Parathyroid adenoma (tissue), 2 donors: Measurements from ENCODE around the gene ALDH3A2.

Source experiments
- H2AFZ ChIP-seq: fragments of 300-600 bp; sonication (generic); one replicate; pipeline ENCODE4 v1.7.0; 2017; ENCODE audit warnings: antibody characterized with exemption, mild to moderate bottlenecking
- H3K27ac ChIP-seq: fragments of 300-600 bp; sonication (generic); one replicate; pipeline ENCODE4 v1.7.0; 2017
- H3K27me3 ChIP-seq: fragments of 300-600 bp; sonication (generic); one replicate; pipeline ENCODE4 v1.7.0; 2017; ENCODE audit warnings: low read length; ENCODE audit not compliant: control insufficient read depth, insufficient read depth
- H3K36me3 ChIP-seq: fragments of 300-600 bp; sonication (generic); one replicate; pipeline ENCODE4 v1.7.0; 2017; ENCODE audit warnings: low read length; ENCODE audit not compliant: control insufficient read depth, insufficient read depth
- H3K4me1 ChIP-seq: fragments of 300-600 bp; sonication (generic); one replicate; pipeline ENCODE4 v1.7.0; 2017; ENCODE audit warnings: control low read depth
- H3K4me2 ChIP-seq: fragments of 300-600 bp; sonication (generic); one replicate; pipeline ENCODE4 v1.7.0; 2017; ENCODE audit warnings: low read length
- H3K4me3 ChIP-seq: fragments of 300-600 bp; sonication (generic); one replicate; pipeline ENCODE4 v1.7.0; 2017; ENCODE audit warnings: low read depth, low read length
- H3K79me2 ChIP-seq: fragments of 300-600 bp; sonication (generic); one replicate; pipeline ENCODE4 v1.7.0; 2017; ENCODE audit warnings: control low read depth
- H3K9ac ChIP-seq: fragments of 300-600 bp; sonication (generic); one replicate; pipeline ENCODE4 v1.7.0; 2017; ENCODE audit warnings: mild to moderate bottlenecking
- H3K9me3 ChIP-seq: fragments of 300-600 bp; sonication (generic); one replicate; pipeline ENCODE4 v1.7.0; 2017; ENCODE audit warnings: low read length; ENCODE audit not compliant: control insufficient read depth
- TF ChIP-seq, protein P1 (sequence below): fragments of 300-600 bp; sonication (generic); IDR thresholded peaks from one replicate; pipeline ENCODE4 v1.7.0; 2017; ENCODE audit warnings: antibody characterized with exemption, mild to moderate bottlenecking
- donor health status: primary hyperparathyroidism.

ALDH3A2 gene

GRCh38 chr17:19649274-19649541 is 657 bp downstream of the ALDH3A2 start:
- Histone ChIP-seq H3K36me3 (no peaks in the 10 kb centered on the region), H3K4me2 (peak overlapping the region; percentile 85), H2AFZ (peak overlapping the region; percentile 94), H3K9ac (no peak overlapping the region), H3K4me3 (peak overlapping the region; percentile 59), H3K27me3 (no peaks in the 10 kb centered on the region), H3K4me1 (peaks cover 10% of the 10 kb centered on the region), H3K9me3 (no peaks in the 10 kb centered on the region), H3K27ac (peak overlapping the region; percentile 97), H3K79me2 (peaks cover 17% of the 10 kb centered on the region)
- TF ChIP-seq, protein P1, sequence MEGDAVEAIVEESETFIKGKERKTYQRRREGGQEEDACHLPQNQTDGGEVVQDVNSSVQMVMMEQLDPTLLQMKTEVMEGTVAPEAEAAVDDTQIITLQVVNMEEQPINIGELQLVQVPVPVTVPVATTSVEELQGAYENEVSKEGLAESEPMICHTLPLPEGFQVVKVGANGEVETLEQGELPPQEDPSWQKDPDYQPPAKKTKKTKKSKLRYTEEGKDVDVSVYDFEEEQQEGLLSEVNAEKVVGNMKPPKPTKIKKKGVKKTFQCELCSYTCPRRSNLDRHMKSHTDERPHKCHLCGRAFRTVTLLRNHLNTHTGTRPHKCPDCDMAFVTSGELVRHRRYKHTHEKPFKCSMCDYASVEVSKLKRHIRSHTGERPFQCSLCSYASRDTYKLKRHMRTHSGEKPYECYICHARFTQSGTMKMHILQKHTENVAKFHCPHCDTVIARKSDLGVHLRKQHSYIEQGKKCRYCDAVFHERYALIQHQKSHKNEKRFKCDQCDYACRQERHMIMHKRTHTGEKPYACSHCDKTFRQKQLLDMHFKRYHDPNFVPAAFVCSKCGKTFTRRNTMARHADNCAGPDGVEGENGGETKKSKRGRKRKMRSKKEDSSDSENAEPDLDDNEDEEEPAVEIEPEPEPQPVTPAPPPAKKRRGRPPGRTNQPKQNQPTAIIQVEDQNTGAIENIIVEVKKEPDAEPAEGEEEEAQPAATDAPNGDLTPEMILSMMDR = no peak

DNA sequence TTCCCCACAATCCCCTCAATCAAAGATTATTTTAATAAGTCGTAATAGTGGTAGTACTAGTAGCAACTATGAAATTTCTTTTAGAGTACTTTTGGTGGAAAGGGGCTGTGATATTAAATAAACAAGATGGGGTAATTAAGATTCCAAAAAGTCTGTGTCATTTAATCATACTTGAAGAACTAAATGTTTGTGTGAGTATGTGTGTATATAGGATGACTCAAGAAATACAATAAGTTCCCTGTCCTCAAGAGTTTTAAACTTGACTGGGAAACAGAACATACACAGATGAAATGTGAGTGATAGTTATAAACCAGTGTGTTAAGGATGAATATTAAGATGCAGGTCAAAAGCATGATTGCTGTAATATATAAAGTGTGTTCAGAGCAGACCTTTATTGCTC is 2.3 kb downstream of the ALDH3A2 start:
- TF ChIP-seq, protein P1 = no peak
- H3K79me2 ChIP-seq = peaks cover 25% of the 10 kb centered on the region
- H3K9me3 ChIP-seq = no peaks in the 10 kb centered on the region
- no peaks in the 10 kb centered on the region for H3K36me3 ChIP-seq
- H3K4me2 ChIP-seq = no peak overlapping the region
- H3K4me3 ChIP-seq = no peak overlapping the region
- H2AFZ ChIP-seq = no peak overlapping the region
- no peak overlapping the region for H3K9ac ChIP-seq
- no peaks in the 10 kb centered on the region for H3K27me3 ChIP-seq
- peaks cover 6% of the 10 kb centered on the region for H3K4me1 ChIP-seq
- H3K27ac ChIP-seq = no peak overlapping the region

- no peaks in the 10 kb centered on the region for H3K27me3 ChIP-seq
- no peaks in the 10 kb centered on the region for H3K9me3 ChIP-seq
- H3K4me2 ChIP-seq = no peak overlapping the region
- TF ChIP-seq, protein P1 = no peak
- H3K36me3 ChIP-seq = no peaks in the 10 kb centered on the region
- no peak overlapping the region for H2AFZ ChIP-seq
- no peak overlapping the region for H3K4me3 ChIP-seq
- H3K4me1 ChIP-seq = peaks cover 6% of the 10 kb centered on the region
- no peak overlapping the region for H3K9ac ChIP-seq
- H3K79me2 ChIP-seq = peaks cover 29% of the 10 kb centered on the region
- H3K27ac ChIP-seq = no peak overlapping the region
These were observed 3.1 kb downstream of the ALDH3A2 start for GRCh38 chr17:19651451-19652238.

GRCh38 chr17:19652595-19652994 is 4.0 kb downstream of the ALDH3A2 start:
- H3K4me2 ChIP-seq = no peak overlapping the region
- no peaks in the 10 kb centered on the region for H3K36me3 ChIP-seq
- TF ChIP-seq, protein P1 = no peak
- H3K9me3 ChIP-seq = no peaks in the 10 kb centered on the region
- H2AFZ ChIP-seq = no peak overlapping the region
- no peaks in the 10 kb centered on the region for H3K4me1 ChIP-seq
- no peak overlapping the region for H3K9ac ChIP-seq
- peaks cover 29% of the 10 kb centered on the region for H3K79me2 ChIP-seq
- no peak overlapping the region for H3K27ac ChIP-seq
- no peak overlapping the region for H3K4me3 ChIP-seq
- H3K27me3 ChIP-seq = no peaks in the 10 kb centered on the region

DNA sequence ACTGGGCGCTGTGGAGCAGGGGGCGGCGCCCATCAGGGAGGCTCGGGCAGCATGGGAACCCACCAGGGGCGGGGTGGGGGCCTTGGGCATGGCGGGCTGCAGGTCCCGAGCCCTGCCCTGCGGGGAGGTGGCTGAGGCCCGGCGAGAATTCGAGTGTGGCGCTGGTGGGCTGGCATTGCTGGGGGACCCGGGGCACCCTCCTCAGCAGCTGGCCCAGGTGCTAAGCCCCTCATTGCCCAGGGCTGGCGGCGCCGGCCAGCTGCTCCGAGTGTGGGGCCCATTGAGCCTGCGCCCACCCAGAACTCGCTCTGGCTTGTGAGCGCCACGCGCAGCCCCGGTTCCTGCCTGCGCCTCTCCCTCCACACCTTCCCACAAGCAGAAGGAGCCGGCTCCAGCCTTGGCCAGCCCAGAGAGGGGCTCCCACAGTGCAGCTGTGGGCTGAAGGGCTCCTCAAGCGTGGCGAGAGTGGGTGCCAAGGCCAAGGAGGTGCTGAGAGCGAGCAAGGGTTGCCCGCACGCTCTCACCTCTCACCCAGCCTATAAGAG is 5.9 kb downstream of the ALDH3A2 start:
- no peak overlapping the region for H3K9ac ChIP-seq
- H3K36me3 ChIP-seq = no peaks in the 10 kb centered on the region
- no peak overlapping the region for H3K4me2 ChIP-seq
- H3K27me3 ChIP-seq = no peaks in the 10 kb centered on the region
- H3K4me3 ChIP-seq = no peak overlapping the region
- H2AFZ ChIP-seq = no peak overlapping the region
- H3K79me2 ChIP-seq = peaks cover 35% of the 10 kb centered on the region
- TF ChIP-seq, protein P1 = no peak
- H3K4me1 ChIP-seq = no peaks in the 10 kb centered on the region
- H3K27ac ChIP-seq = no peak overlapping the region
- H3K9me3 ChIP-seq = no peaks in the 10 kb centered on the region
